ENCODE results near the gene AKR1B1.

Gene AKR1B1

GRCh38 chr7:134468475-134468874 lies 9.6 kb upstream of the AKR1B1 start:
- DNase-seq = no peak

DNA sequence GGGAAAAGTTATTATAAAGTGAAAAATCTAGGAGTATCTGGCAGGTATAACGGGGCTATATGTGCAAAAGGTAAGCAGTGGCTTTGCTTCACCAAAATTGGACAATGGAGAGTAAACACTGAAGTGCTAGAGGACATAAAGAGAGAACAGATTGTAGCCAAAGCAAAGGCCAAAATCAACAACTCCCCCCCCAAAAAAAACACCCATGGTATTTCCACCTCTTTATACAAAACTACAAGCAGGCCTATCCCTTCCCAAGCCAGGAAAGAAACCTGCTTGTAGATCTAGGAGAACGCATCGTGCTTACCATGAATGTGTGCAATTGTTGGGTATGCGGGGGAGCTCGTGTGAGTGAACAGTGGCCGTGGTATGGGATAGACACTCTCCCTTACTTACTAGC lies 9.2 kb upstream of the AKR1B1 start:
- DNase-seq = no peak

DNA sequence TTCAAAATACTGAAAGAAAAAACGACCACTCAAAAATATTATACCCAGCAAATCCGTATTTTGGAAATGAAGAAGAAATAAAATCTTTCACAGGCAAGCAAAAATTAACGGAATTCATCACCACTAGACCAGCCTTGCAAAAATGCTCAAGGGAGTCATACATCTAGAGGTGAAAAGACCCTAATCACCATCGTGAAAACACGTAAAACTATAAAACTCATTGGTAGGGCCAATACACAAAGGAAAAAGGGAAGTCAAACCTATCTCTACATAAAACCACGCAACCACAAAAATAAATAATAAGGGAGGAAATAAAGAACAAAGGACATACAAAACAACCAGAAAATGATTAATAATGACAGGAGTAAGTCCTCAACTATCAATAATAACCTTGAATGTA lies 6.6 kb upstream of the AKR1B1 start:
- no peak for DNase-seq

DNA sequence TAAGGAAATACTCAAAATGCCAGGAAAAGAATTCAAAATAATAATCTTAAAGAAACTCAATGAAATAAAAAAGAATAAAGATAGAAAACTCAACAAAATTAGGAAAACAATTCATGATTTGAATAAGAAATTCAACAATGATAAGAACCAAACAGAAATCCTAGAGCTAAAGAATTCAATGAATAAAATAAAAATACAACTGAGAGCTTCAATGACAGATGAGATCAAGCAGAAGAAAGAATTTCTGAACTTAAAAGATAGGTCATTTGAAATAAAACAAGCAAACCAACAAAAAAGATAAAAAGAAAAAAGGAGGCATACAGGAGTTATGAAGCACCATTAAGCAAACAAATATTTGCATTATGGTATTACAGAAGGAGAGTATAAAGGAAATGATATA lies 5.6 kb upstream of the AKR1B1 start:
- no peak for DNase-seq

DNA sequence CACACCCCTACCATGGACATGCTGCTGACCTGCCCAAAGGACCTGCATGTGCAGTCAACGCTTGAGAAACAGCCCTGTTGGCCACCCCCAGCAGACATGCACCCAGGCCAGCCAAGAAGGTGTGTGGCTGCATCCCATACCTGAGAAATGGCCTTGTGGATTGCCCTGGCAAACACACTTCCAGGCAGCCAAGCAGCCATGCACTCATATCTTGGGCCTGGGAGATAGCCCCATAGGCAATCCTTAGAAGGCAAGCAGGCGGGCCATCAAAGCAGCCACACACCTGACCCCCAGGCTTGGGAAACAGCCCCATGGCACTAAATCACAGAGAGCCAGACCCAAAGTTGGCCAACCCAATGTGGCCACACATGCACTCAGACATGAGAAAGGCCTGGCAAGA lies 4.9 kb upstream of the AKR1B1 start:
- DNase-seq = no peak

DNA sequence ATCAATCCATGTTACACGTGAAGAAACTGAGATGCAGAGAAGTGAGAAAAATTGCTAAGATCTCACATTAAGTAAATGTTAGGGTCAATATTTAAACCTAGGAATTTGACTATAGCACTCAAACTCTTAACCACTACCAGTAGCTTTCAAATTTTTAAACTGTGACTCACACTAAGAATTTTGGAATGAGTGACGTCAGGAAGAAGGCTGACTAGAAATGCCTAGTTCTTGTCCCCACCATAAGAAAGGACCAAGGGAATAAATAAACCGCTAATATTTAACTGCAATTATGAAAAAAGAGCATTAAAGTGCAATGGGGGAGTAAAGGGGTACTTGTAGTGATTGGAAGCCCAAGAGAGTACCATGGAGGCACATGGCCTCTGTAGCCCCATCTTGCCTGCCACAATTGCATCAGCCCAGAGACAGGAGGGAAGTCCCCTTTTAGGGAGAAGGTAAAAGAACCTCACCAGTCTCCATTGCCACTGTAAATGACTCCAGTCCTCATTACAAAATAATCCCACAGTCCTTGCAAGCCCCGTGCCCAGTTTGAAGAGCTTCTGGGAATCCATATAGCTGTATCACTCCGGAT lies 3.5 kb upstream of the AKR1B1 start:
- no peak for DNase-seq

DNA sequence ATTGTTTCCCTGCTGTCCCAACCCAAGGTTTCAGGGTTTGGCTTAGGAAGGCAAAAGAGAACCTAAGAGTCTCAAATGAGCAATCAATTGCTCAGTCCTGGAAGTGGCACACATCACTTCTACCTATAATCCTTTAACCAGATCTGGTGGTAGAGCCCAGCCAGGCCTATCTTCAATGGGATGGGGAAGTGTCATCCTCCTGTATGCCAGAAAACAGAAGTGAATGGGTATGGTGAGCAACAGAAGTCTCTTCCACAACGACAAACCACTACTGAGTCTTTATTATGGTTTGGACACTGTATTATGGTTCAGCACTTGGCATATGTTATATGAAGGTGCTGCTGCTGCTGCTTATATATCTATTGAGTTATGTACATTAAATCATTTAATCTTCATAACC lies 3.0 kb upstream of the AKR1B1 start:
- no peak for DNase-seq

- DNase-seq = no peak
These were observed 1.1 kb upstream of the AKR1B1 start for GRCh38 chr7:134459981-134460380.

DNA sequence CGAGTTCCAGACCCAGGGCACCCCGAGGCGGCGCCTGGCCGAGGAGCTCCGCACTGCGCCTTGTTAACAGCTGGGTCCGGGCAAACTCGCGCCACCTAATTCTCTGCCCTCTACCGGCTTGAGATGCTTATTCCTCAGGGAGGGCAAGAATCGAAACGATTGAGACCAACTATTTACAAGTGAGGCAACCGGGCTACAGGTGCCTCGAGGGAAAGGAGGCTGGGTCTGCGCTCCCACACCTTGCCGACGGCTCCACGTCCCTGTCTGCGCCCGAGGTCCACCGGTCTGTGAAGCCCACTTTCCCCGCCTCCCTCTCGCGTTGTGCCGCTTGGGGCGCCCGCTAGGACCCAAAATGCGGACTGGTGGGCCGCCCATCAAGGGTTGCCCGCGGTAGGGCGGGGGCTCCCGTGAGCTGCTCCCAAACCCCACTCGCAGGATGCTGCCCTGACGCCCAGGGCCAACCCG lies 527 bp downstream of the AKR1B1 start:
- DNase-seq = peak; percentile 40 to 93 (median 87)

GRCh38 chr7:134457210-134457609 lies 1.7 kb downstream of the AKR1B1 start:
- no peak for DNase-seq

DNA sequence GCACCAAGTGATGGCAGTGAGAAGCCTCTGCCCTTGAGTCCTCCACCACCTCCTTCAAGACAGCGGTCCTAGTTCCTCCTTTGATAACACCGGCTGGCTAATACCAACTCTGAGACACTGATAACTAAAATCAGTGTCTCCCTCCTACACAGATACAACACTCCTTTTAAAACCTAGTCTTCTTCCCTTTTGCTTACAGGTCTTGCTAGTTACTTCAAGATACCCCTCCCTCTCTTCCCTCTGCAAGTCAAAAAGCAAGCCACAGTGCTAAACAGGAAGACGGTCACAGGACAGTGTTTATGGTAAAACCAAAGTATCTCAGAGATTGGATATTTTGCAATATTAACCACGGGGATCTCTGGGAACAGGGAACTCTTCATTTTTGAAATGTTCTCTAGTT lies 4.6 kb downstream of the AKR1B1 start:
- no peak for DNase-seq

DNA sequence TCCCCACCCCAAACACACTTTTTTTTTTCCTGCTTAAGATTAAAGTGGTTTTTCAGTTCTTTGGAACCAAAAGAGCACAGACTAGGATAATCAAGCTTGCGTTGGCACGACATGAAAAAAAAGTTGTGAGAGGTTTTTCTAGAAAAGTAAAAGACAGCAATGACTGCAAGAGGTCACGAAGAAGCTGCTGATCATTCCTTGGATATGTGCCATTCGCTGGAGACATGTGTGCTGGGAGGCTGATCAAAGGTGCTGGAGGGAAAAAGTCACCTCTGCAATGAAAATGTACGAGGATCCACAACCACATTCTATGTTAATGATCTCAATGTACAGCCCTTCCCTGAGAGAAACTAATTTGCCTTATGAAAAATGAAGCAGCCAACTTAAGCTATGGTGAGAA lies 5.4 kb downstream of the AKR1B1 start:
- no peak for DNase-seq

DNA sequence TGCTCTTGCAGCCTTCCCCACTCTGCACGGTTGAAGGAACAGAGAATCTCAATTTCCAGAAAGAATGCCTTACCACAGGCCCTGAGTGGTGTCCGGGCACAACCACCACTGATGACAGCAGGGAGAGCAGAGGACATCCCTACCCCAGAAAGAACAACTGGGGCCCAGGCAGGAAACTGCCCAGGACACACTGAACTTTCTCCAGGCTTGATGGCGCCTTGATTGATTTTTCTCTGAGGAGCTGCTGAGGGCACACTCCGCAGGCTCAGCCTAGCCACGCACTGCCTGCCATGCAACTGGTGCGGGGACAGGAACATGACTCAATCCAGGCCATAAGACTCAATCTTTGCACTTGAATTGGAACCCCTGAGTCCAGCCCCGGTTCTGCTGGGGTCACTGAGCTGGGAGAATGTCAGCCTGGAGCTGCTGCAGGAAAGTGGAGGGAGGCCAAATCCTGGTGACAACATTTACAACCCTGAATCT lies 5.9 kb downstream of the AKR1B1 start:
- no peak for DNase-seq

DNA sequence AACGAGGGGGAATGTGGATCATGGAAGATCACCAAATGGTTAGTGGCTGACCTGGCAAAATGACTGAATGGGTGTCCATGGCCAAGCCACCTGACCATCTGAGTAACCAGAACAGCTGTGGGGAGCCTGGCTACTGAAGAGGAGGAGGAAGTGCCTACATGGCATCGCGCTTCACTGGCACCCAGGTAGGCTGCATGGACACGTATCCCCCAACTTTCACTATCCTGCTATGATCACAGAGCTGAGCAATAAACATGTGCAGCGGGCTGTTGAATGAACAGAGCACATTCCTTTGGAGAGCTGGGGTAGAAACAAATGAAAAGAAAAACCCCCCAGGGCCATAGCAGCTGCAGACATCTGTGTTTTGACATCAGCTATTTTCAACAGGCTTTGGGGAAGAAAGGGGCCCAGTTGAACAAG lies 6.5 kb downstream of the AKR1B1 start:
- no peak for DNase-seq

GRCh38 chr7:134451656-134452055 lies 7.2 kb downstream of the AKR1B1 start:
- DNase-seq = no peak

DNA sequence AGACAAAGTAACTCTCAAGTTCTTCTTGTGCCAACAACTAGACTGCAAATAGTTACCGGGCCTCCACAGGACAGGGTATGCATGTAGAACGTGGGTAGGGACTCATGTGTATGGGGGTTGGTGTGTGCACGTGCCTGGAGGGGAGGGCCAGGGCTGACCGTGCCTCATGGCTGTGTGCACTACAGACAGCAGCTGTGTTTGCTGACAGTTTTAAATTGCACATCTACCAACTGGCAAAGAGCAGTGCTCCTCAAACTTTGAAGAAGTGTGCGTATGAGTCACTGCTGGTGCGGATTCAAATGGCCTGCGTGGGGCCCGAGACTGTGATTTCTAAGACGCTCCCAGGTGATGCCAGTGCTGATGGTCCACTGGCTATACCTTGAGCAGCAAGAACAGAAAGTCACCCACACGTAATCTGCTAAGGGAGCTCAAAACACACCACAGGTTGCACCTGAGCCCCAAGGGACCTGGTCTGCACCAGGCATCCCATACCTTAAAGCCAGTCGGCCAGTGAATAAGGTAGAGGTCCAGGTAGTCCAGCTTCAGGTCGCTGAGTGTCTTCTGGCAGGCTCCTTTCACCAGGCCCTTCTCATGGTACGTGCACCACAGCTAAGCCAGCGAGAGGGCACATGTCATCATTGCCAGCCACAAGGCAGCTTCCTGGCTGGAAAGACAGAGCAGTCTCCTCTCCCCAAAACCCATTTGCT lies 8.5 kb downstream of the AKR1B1 start:
- peak in 1 of 3 experiments; percentile 38 for DNase-seq

DNA sequence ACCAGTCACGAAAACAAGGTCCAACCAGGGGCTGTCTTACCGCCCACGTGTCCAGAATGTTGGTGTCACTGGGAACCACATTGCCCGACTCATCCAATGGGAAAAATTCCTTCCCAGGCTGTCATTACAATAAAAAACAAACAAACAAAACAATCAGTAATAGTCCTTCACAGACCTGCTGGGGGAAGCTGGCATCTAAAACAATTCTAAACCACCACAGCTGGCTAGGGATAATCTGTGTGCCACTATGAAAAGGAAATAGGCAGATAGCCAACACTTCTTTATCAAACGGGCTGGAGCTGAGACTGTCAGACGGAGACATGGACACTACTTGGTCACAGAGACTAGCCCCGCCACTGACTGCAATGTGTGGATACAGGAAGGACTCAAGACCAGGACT lies 9.2 kb downstream of the AKR1B1 start:
- no peak for DNase-seq

GRCh38 chr7:134448356-134449229 lies 10.3 kb downstream of the AKR1B1 start:
- DNase-seq = no peak

- no peak for DNase-seq
These were observed 11.5 kb downstream of the AKR1B1 start for GRCh38 chr7:134447383-134447782.

DNA sequence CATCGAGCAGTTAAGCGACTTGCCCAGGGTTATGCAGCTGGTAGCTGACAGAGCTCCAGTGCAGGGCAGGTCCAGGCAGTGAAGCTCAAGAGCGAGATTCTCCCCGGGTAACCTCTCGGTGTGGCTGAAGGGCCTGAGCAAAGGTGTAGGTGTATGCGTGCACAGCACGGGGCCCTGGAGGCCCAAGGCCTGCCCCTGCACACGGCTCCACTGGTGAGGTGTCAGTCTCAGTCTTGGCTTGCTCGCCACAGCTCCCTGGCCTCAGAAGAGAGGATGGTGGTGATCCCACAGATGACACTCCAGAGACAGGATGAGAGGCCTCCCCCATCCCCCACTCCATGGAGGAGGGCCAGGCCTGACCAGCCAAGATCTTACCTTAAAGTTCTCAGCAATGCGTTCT lies 12.0 kb downstream of the AKR1B1 start:
- no peak for DNase-seq

DNA sequence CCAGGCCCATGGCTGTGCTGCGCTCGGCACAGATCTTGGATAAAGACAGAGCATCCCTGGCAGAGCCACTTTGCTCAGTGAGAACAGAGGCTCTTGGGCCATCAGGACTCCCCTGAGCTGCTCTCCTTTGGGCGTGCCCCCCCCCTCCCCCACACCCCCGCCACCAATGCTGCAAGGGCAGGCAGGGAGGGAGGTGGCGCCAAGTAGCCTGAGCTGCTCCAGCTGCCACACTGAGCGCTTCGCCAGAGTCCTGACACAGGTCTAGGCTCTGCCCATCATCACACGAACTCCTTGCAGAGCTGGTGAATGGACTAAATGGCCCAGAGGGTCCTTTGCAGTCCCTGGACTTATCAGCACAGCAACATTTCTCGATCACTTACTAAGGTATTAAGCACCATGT lies 12.5 kb downstream of the AKR1B1 start:
- no peak for DNase-seq

DNA sequence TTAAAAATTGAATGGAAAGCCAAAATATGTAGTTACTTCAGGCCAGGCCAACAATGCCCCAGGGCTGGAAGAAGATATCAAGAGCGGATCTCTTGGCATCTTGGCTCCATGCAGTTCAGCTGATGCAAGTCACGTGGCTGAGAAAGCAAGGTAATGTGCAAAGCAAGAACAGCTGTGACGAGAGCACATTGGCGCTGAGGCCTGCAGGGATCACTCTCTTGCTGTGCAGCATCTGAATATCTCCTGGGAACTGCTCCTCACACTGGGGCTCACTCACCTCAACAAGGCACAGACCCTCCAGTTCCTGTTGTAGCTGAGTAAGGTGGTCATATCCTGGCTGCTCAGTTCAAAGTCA lies 14.0 kb downstream of the AKR1B1 start:
- DNase-seq = no peak

DNA sequence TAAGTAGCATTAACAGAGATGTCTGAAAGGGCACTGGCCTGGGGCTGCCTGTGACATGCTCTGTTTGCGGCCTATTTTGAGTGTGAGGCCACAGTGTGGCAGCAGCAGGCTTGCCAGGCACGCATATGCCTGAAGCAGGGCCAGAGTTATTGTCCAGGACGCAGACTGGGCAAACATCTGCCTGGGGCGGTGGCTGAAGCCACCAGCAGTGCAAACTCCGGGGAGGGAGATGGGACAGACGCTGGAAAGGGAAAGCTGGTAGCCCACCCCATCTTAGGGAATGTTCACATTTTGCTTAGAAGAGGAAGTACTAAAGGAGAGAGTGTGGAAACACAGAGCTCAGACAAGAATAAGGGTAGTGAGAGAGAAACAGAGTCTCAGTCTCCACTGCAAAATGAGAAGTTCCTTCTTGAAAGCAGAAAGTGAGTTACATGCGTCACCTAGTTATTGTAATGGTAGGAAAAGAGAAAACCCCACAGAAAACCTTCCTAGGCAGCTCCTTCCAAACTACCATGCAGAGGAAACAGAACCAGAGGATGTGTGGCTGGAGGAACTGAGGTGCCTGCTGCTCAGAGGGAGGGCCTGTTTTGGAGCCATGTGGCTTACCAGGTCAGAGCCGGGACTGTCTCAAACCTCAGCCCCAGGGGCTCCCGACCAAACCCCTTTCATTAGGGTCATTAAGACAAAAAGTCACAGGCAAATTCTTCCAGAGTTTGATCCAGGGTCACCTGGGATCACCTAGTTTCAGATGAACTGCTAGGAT lies 14.5 kb downstream of the AKR1B1 start:
- no peak for DNase-seq

Measured in NCI-H1417 (cell line).